ENCODE data around the gene MIAT.

Gene MIAT

GRCh38 chr22:26669060-26669481 is 11.7 kb downstream of the MIAT start:
- no peak for DNase-seq (ENCODE audit: low read depth in 2 of 2)

- no peak for DNase-seq (ENCODE audit: low read depth in 2 of 2)
These were observed 13.1 kb downstream of the MIAT start for GRCh38 chr22:26670459-26670858.

GRCh38 chr22:26671317-26672059 is 14.1 kb downstream of the MIAT start:
- peak; percentile 56 to 63 for DNase-seq (ENCODE audit: low read depth in 2 of 2)

DNA sequence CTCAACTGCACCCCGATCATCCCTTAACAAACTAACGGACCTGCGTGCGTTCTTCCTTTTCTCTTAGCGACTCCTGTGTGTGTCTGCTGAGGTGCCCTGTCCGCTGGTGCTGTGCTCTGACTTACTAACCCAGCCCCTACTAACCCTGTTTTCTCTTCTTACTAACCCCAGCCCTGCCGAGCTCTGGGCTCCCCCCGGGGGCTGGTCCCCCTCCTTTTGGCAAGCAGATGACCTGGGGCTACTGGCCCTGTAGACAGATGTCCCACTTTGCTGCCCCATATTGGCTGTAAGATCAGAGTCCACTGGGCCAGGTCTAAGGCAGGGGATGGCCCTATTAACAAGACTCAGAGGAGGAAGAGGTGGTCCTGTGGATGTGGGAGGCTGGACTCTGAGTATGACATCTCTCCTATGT is 14.7 kb downstream of the MIAT start:
- no peak for DNase-seq (ENCODE audit: low read depth in 2 of 2)

- peak; percentile 87 to 88 for DNase-seq (ENCODE audit: low read depth in 2 of 2)
These were observed 15.4 kb downstream of the MIAT start for GRCh38 chr22:26672590-26673468.

GRCh38 chr22:26673486-26673885 is 16.1 kb downstream of the MIAT start:
- no peak for DNase-seq (ENCODE audit: low read depth in 2 of 2)

- DNase-seq (ENCODE audit: low read depth in 2 of 2) = no peak
These were observed 17.1 kb downstream of the MIAT start for GRCh38 chr22:26674211-26675190.

DNA sequence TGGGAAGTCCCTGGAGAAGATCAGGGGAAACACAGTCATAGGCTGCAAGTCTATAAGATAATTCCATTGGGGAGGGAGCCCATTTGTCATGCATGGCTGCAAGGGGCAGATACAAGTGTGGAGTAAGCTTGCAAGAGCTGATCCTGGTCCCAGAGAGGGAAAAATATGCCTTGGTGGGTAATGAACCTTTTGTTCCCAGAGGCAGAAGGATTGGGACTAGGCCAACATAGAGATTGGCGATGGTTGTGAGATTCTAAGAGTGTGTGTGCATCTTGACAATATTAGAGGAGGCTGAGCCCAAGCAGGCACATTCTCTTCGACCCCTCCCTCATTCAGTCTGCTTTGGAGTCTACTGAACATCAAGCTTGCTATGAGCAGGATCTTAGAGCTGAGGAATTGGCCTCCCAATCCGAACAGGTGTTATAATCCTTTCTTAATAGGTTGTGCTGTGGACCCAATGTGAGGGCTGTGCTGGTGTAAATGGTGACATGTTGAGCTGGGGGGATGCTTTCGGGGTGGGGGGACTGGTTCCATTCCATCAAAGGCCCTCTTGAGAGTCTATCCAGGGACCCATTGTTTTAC is 18.4 kb downstream of the MIAT start:
- DNase-seq (ENCODE audit: low read depth in 2 of 2) = no peak

DNA sequence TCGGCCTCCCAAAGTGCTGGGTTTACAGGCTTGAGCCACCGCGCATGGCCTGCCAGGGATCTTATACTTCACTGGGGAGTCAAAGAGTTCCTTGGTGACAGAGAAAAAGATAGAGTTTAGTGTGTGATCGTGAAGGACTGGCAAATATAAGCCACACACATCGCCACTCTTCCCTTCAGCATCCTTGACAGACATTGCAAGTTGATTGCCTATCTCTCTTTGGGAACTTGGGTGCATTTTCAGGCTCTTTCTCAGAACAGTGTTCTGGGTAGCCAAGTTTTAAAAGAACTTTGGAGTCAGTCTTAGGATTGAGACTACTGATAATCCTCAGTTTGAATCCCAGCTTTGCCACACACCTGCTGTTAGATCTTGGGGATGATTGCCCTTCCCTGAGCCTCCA is 19.8 kb downstream of the MIAT start:
- DNase-seq (ENCODE audit: low read depth in 2 of 2) = no peak

GRCh38 chr22:26679003-26679629 is 21.7 kb downstream of the MIAT start:
- DNase-seq (ENCODE audit: low read depth in 2 of 2) = peak in 1 of 2 donors; percentile 50

DNA sequence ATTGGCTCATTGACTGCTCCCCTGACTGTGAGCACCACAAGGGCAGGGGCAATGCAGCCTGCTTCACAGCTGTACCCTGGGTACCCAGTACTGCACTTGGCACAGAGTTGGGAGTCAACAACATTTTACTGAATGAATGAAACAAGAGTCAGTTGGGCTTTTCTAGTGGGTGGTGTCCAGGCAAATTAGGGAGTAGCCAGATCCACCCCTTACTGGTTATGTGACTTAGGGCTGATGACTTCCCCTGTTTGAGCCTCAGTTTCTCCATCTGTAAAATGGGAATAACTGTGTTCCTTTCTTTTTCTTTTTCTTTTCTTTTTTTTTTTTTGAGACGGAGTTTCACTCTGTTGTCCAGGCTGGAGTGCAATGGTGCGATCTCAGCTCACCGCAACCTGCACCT is 23.1 kb downstream of the MIAT start:
- DNase-seq (ENCODE audit: low read depth in 2 of 2) = no peak

DNA sequence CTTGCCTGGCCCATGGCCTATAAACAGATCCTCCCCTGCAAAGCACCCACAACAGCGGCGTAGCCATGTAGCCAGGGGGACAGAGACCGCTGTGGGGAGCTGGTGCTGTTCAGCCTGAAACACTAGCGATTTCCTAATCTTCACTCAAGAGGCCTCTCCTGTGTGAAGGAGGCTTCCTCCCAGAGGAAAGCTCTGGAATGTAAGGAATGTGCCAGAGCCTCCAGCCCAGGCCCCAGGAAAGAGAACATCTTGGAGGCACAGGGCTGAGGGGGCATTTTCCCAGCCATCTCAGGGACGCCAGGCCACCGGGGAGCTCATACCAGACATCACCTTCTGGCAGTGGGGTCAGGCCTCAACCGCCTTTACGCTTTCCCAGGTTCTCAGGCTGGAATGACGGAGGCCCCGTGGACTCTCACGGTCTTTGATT is 24.0 kb downstream of the MIAT start:
- DNase-seq (ENCODE audit: low read depth in 2 of 2) = no peak

DNA sequence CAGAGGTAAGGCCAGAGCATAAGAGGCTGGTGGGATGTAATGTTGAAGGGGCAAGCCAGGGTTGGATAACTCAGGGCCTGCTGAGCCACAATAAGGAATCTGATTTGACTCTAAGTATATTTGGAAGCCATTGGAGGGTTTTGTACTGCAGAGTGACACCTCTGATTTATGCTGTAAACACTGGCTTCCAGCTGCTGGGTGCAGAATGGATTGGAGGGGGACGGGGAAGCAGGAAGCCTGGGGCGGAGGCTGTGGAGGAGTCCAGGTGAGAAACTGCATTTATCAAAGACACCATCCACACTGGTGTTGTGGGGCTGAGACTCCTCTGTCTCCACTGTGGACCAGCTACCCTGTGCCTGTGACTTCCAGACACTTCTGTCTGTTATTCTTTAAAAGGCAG is 26.8 kb downstream of the MIAT start:
- DNase-seq (ENCODE audit: low read depth in 2 of 2) = no peak

GRCh38 chr22:26685601-26686000 is 28.2 kb downstream of the MIAT start:
- no peak for DNase-seq (ENCODE audit: low read depth in 2 of 2)

DNA sequence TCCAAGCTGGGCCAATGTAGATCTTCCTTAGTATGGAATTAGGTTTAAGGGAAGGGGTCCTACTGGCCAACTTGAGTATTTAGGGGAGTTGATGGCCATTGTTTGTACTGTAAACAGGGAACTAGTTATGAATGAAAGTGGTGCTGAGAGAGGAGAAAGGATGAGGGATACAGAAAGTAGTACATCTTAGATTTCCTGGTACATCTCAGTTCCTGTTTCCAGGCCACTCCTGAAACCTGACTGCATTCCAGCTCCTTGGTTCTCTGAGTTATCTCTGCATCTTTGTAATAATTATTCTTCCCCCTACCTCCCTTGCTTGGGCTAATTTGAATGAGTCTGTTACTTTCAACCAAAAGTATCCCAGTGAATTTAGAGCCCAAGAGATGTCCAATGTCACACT is 30.1 kb downstream of the MIAT start:
- no peak for DNase-seq (ENCODE audit: low read depth in 2 of 2)

- no peak for DNase-seq (ENCODE audit: low read depth in 2 of 2)
These were observed 32.3 kb downstream of the MIAT start for GRCh38 chr22:26689513-26690301.

DNA sequence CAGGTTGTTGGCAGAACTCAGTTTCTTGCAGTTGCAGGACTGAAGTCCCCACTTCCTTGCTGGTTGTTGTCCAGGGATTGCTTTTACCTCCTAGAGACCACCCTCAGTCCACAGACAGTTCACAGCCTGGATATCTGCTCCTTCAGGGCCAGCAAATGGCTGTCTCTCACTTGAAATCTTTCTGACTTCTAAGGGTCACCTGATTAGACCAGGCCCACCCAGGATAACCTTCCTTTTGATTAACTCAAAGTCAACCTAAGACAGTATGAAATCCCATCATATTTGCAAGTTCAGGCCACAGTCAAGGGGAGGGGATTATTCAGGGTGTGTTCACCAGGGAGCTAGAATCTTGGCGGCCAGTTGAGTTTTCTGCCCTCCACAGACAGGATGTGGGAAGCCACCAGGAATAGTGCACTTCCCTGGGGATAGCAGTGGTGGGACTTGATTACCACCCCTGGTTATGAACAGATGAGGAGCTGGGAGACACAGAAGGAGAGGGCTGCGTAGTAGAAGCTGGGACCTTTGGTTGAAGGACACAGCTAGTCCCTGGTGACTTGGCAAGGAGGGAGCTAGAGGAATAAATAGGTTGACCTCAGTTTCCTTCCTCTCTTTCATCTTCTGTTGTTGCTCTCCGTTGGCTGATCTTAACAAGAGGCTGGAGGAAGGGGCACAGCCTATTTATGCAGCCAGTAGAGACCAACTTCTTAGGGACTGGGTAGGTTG is 33.4 kb downstream of the MIAT start:
- DNase-seq (ENCODE audit: low read depth in 2 of 2) = no peak

DNA sequence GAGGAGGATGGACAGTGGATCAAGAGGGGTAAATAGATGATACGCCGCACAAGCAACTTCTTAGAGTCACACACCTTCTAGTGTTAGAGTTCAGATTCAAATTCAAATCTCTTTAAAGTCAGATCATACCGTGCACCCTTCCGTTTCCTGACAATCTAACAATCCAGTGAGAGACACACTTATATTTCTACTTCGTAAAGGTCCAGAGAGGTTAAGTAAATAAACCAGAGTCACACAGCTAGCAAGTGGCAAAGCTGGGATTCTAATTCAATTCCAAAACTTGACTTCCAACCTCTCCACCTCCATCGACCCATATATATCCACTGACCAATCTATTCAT is 34.0 kb downstream of the MIAT start:
- DNase-seq (ENCODE audit: low read depth in 2 of 2) = no peak

GRCh38 chr22:26692215-26692614 is 34.8 kb downstream of the MIAT start:
- no peak for DNase-seq (ENCODE audit: low read depth in 2 of 2)

GRCh38 chr22:26697151-26697550 is 39.8 kb downstream of the MIAT start:
- DNase-seq (ENCODE audit: low read depth in 2 of 2) = no peak
